K562 treated with DMSO at 1 percent for 4 hours (cell line): ENCODE measurements around the gene ZNF300. TPM values are rescaled to one million over a fixed set of nuclear protein-coding genes. Genes with fewer than 3 reads are reported as not detected.

ENCODE experiments used
- total RNA-seq: library from RNA; unstranded; fragments of 300-600 nt; gene quantifications from 2 replicates; pipeline ENCODE4 v1.2.3, GENCODE V29; 2022; ENCODE audit not compliant: insufficient read depth

Gene ZNF300
- total RNA-seq: 3.6 and 4.4 TPM in 2 replicates

DNA sequence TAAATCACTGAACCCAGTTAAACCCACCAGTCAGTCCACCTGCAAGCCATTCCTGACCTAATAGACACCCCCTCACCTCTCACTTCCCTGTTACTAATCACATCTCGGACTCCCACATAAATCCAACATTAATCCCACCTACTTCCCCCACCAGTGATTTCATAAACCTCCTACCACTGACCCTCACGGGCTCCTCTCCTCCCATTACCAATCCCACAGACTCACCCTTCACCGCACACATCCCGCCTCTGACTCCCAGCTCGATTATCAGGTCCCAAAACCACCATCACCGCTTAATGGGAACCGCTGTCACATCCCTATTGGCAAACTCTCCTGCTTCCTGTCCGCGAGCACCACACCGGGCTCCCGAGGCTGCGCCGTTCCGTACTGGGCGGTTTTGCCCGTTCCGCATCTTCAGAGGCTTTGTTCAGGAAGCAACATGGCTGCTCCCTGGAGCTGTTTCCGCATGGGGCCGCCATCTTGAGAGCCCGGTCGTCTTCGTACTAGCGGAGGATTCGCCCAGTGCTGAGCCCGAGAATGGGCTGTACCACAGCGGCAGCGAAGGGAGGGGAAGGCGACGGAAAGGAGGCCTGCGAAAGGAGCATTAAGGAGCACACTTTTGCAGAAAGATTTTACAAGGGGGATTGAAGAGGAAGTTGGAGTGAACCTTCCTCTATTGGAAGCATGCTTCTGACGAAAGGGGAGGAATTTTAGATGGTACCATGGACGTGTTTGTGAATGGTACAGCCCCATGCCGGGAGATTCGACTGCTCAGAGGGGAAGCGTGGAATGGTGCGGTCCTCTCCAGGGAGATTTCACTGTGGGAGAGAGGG is at the start of gene ZNF300:
Gene ZNF300, minus strand, starts transcription at position 502 of the 833 bp plus-strand sequence. CDS start 1,825 bp downstream, outside the sequence.

DNA sequence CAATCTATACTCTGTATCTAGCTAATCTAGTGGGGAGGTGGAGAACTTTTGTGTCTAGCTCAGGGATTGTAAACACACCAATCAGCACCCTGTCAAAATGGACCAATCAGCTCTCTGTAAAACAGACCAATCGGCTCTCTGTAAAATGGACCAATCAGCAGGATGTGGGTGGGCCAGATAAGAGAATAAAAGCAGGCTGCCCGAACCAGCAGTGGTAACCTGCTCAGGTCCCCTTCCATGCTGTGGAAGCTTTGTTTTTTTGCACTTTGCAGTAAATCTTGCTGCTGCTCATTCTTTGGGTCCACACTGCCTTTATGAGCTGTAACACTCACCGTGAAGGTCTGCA is 58.5 kb downstream of the ZNF300 start, which contains the start of gene IRGM:
Gene IRGM, plus strand, starts transcription at position 214 of the 346 bp plus-strand sequence. CDS start 1,603 bp downstream, outside the sequence.

Other genes starting within 250 kb of the ZNF300 start
- gene MYOZ3, start 243.7 kb downstream of the ZNF300 start, total RNA-seq: not detected in 2 replicates
- gene RBM22, start 203.9 kb downstream of the ZNF300 start, total RNA-seq: 35.4 and 50.3 TPM in 2 replicates
- 28.8 and 33.2 TPM in 2 replicates for gene DCTN4, start 146.0 kb downstream of the ZNF300 start, total RNA-seq
- gene SMIM3, start 126.2 kb downstream of the ZNF300 start, total RNA-seq: 44.4 and 51.4 TPM in 2 replicates
- not detected in 2 replicates for gene IRGM, start 58.5 kb downstream of the ZNF300 start, total RNA-seq
- 4.1 and 4.5 TPM in 2 replicates for gene GPX3, start 115.6 kb upstream of the ZNF300 start, total RNA-seq
- 47.8 and 48.2 TPM in 2 replicates for gene TNIP1, start 176.1 kb upstream of the ZNF300 start, total RNA-seq